Muscle layer of duodenum (tissue), 2 donors: Measurements from ENCODE around the gene ITM2B.

Source experiments
- H3K27ac ChIP-seq: one replicate; pipeline ENCODE4 v1.7.0; 2013; ENCODE audit warnings: mild to moderate bottlenecking, low read length
- H3K27me3 ChIP-seq: one replicate; pipeline ENCODE4 v1.7.0; 2013; ENCODE audit warnings: low read depth, mild to moderate bottlenecking, control low read depth, low read length
- H3K36me3 ChIP-seq, 2 donors: one replicate each; pipeline ENCODE4 v1.7.0; 2013; ENCODE audit warnings: low read length in 2 of 2, control low read depth in 1 of 2, mild to moderate bottlenecking in 1 of 2; ENCODE audit not compliant: insufficient read depth in 2 of 2, control insufficient read depth in 1 of 2
- H3K4me1 ChIP-seq, 2 donors: one replicate each; pipeline ENCODE4 v1.7.0; 2013; ENCODE audit warnings: low read length in 2 of 2, mild to moderate bottlenecking in 2 of 2, control low read depth in 1 of 2, moderate library complexity in 1 of 2; ENCODE audit not compliant: insufficient read depth in 2 of 2, control insufficient read depth in 1 of 2
- H3K4me3 ChIP-seq, 2 donors: one replicate each; pipeline ENCODE4 v1.7.0; 2013; ENCODE audit warnings: low read length in 2 of 2, low read depth in 1 of 2, mild to moderate bottlenecking in 1 of 2
- H3K9me3 ChIP-seq, 2 donors: one replicate each; pipeline ENCODE4 v1.7.0; 2013; ENCODE audit warnings: low read length in 2 of 2, control low read depth in 1 of 2, mild to moderate bottlenecking in 1 of 2; ENCODE audit not compliant: control insufficient read depth in 1 of 2
- donor health status: healthy.

The ITM2B gene

DNA sequence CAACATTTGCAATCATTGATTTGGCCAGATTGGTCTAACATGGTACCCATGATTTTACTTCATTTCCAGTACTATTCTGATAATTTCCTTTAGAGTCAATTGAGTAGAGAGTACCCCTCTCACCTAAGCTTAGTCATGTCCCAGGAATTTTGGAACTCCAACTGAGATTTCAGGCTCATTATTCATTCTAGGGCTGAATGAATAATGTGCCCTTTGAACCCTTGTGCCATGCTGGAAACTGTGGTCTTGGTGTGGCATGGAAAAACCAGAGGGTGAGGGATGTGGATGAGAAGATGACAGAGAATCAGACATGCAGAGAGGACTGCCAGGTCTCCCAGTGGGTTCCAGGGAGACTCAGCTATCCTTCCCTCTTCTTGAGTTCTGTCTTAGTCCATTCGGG, 30.2 kb downstream of the ITM2B start:
- Histone ChIP-seq H3K27me3 (no peaks in the 10 kb centered on the region), H3K4me1 (peaks cover 4 to 5% of the 10 kb centered on the region in 2 donors), H3K36me3 (peaks cover 36 to 44% of the 10 kb centered on the region in 2 donors), H3K9me3 (no peaks in the 10 kb centered on the region), H3K4me3 (no peak overlapping the region), H3K27ac (no peak overlapping the region)

DNA sequence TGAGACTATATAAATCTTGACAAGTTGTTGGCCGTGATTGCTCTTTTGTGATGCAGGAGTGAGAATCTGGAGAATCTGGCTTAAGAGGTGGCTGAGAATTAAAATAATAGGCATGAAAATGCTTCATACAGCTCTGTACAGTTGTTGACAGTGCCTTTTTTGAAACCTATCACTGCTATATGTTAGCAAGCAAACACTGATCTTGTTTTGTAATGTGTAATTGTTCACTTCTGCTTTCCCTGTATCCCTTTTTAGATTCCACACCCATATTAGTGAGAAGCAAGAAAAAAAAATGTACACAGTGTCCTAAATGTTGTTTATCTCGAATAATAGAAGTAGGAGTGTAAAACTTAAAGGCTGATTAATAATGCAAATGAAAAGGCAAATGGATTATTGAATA, 31.1 kb downstream of the ITM2B start:
- Histone ChIP-seq H3K27ac (no peak overlapping the region), H3K4me1 (peaks cover 4 to 5% of the 10 kb centered on the region in 2 donors), H3K36me3 (peaks cover 33 to 37% of the 10 kb centered on the region in 2 donors), H3K4me3 (no peak overlapping the region), H3K27me3 (no peaks in the 10 kb centered on the region), H3K9me3 (no peaks in the 10 kb centered on the region)

DNA sequence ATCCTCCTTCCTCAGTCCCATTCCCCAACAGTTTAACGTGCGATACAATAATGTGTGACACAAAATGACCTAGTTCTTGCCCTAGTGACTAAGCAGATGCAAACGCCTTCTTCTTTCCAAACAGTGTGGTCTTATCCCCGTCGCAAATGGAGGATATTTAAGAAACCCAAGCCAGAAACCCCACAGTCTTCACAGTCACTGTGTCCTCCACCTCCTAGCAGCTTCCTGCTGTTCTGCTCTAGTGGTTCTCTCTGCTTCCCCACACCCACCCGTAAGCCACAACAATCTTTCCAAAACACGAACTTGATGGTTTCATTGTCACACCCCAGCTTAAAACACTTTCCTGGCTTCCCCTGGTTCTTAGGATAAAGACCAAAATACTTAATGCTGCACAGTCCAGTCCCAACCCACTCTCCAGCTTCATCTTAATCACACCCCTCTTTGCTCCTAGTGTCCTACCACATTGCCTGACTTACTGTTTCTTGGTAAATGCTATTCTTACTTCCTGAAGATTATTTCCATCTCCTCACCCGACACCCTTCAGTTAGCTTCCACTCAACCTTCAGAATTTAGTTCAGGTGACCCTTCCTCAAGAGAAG, 32.3 kb downstream of the ITM2B start:
- Histone ChIP-seq H3K27ac (no peak overlapping the region), H3K27me3 (no peaks in the 10 kb centered on the region), H3K4me3 (no peak overlapping the region), H3K9me3 (no peaks in the 10 kb centered on the region), H3K4me1 (peaks cover 0 to 4% of the 10 kb centered on the region in 2 donors), H3K36me3 (peaks cover 30 to 32% of the 10 kb centered on the region in 2 donors)

DNA sequence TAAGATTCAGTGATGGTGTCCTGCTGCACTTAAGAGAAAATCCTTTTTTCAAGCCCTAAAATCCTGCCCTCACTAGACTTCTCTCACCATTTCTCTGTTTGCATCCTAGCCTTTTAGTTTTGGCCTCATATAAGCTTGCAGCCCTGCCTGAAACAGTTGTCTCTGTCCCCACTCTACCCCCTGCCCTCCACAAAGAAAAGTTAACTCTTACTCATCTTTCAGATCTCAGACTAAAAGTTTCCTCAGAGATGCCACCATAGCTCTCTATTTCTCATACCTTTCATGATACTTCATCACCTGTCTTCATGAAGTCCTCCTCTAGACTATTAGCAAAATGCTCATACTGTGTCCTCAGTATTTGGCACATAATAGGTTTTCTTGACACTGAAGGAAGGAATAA, 33.1 kb downstream of the ITM2B start:
- Histone ChIP-seq H3K36me3 (peaks cover 29 to 32% of the 10 kb centered on the region in 2 donors), H3K27ac (no peak overlapping the region), H3K4me3 (no peak overlapping the region), H3K27me3 (no peaks in the 10 kb centered on the region), H3K9me3 (no peaks in the 10 kb centered on the region), H3K4me1 (peaks cover 0 to 4% of the 10 kb centered on the region in 2 donors)

DNA sequence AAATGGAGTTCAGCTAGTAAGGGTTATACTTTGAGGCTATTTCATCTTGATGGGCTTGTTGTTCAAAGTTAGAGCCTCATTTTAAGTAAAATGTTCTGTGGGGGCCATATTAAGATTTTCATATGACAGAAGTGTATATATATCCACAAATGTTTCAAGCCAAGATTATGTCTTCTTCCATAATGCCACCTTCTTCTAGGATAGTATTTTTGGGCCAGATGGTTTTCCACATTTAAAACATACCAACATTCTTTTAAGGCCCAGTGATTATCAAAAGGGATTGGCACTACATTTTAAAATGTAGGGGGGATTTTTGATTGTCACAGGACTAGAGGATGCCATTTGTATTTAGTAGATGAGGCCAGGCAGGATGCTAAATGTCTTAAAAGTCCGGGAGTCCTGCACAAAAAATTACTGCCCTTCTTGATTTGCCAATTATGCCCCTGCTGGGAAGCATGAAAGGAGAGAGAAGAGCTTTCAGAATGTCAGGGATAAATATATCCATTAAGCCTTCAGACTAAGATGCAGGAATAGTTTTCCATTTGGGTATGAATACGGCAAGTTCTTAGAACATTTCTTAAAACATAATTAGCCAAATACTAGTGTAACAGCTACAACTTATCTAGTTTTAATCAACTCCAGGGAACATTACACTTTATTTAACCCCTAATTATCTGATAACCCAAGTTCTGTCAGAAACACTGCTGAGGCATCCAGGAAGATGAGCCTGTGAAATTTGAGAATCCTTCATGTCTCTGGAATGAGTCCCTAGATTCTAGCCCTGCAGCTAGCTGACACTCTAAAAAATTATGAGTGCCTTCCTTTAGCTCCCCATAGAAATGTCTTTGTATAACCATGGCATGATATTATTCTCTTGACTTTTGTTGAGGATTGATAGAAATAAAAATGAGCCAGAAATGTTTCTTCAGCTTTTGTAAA, 34.0 kb downstream of the ITM2B start:
- H3K27ac ChIP-seq: no peak overlapping the region
- H3K4me3 ChIP-seq: no peak overlapping the region
- H3K36me3 ChIP-seq: peaks cover 24 to 31% of the 10 kb centered on the region in 2 donors
- no peaks in the 10 kb centered on the region for H3K9me3 ChIP-seq
- H3K27me3 ChIP-seq: no peaks in the 10 kb centered on the region
- peaks cover 0 to 4% of the 10 kb centered on the region in 2 donors for H3K4me1 ChIP-seq

DNA sequence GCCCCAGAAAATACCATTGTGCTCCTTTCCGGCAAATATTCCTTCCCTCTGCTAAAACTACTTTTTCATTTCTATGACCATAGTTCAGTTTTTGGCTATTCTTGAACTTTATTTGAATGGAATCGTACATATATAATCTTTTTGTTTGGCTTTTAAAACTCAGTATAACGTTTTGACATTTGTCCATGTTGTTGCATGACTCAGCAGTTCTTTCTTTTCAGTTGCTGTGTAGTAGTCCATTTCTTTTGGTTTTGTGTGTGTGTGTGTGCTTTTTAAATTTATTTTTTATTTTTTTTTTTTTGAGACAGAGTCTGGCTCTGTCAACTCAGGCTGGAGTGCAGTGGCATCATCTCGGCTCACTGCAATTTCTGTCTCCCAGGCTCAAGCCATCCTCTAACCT, 35.0 kb downstream of the ITM2B start:
- no peaks in the 10 kb centered on the region for H3K27me3 ChIP-seq
- H3K27ac ChIP-seq: no peak overlapping the region
- H3K9me3 ChIP-seq: no peaks in the 10 kb centered on the region
- peaks cover 13 to 21% of the 10 kb centered on the region in 2 donors for H3K36me3 ChIP-seq
- no peak overlapping the region for H3K4me3 ChIP-seq
- H3K4me1 ChIP-seq: peaks cover 0 to 4% of the 10 kb centered on the region in 2 donors

DNA sequence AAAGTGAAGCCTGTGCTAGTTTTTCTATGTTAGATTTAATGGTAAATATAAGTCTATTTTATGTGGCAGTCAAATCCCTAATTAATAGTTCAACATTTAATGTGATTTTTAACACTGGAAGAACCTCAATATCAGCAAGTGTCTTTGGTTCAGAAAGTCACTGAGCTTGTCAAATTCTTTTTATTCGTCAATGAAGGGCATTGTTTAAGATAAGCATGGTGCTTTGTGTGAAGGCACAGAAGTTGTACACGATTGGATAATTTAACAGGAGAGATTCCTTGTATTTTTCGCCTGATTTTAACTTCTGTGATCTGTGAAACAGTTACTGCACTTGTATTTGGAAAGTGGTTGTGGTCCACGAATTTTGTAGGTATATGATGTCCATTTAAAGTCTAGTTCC, 40.3 kb downstream of the ITM2B start:
- Histone ChIP-seq H3K27ac (no peak overlapping the region), H3K36me3 (peaks cover 0 to 5% of the 10 kb centered on the region in 2 donors), H3K27me3 (no peaks in the 10 kb centered on the region), H3K4me1 (no peaks in the 10 kb centered on the region), H3K9me3 (no peaks in the 10 kb centered on the region), H3K4me3 (no peak overlapping the region)

DNA sequence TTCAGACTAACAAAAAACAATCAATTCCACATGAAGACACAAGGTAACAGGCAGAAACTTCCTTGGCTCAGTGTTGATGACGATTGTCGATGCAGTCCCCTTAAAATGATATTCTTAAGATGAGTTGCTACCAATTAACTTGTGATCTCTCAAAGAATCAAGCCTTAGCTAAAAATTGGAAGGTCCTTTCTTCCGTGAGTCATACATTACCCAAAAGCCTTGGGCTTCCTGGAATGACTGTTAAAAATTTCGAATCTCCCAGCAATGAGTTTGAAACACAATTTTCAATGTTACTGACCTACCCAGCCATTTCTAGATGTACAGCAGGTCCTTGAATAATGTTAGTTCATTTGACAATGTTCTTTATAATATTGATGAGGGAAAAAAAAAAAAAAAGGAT, 42.5 kb downstream of the ITM2B start:
- H3K27me3 ChIP-seq: no peaks in the 10 kb centered on the region
- no peak overlapping the region for H3K4me3 ChIP-seq
- no peaks in the 10 kb centered on the region for H3K4me1 ChIP-seq
- H3K27ac ChIP-seq: no peak overlapping the region
- H3K9me3 ChIP-seq: no peaks in the 10 kb centered on the region
- H3K36me3 ChIP-seq: no peaks in the 10 kb centered on the region

DNA sequence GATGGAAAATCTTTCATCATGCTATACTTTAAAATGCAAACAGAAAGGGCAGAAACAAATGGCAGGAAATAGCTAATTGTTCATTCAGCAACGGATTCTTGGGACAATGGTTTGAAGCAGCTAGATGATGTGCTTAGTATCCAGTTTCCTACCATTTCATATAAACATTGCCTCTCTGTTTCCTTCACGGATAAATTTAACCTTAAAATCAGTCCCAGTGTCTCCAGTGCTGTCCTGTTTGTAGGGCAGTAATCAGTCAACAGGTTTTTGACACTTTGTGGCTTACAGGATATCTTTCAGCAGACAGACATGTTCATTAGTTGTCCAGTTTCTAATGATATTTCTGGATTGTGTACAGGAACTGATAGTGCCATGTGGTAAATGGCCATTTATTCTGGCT, 45.8 kb downstream of the ITM2B start:
- no peaks in the 10 kb centered on the region for H3K36me3 ChIP-seq
- no peak overlapping the region for H3K27ac ChIP-seq
- no peaks in the 10 kb centered on the region for H3K27me3 ChIP-seq

DNA sequence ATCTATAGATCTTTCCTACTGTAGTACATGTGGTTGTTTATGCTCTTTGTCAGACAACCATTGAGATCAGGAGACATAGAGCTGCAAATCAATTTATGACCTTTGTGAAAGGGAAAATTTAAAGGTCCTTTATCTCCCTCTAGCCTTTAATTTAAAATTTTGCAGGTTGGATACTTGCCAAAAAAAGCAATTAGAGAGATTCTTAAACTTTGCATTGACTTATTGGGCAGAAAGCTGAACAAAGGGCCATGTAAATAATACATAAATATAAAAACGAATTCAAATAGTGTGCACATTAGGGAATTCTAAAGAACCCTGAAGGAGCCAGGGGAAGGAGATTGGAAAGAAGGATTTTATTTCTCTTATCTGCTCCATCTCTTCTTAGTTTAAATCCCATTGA, 48.5 kb downstream of the ITM2B start:
- Histone ChIP-seq H3K27ac (no peak overlapping the region), H3K4me1 (no peaks in the 10 kb centered on the region), H3K9me3 (no peaks in the 10 kb centered on the region), H3K4me3 (no peak overlapping the region), H3K36me3 (no peaks in the 10 kb centered on the region), H3K27me3 (no peaks in the 10 kb centered on the region)

More for the DNA sequence above, 45.8 kb downstream of the ITM2B start:
- H3K4me3 ChIP-seq: no peak overlapping the region
- no peaks in the 10 kb centered on the region for H3K9me3 ChIP-seq
- no peaks in the 10 kb centered on the region for H3K4me1 ChIP-seq

DNA sequence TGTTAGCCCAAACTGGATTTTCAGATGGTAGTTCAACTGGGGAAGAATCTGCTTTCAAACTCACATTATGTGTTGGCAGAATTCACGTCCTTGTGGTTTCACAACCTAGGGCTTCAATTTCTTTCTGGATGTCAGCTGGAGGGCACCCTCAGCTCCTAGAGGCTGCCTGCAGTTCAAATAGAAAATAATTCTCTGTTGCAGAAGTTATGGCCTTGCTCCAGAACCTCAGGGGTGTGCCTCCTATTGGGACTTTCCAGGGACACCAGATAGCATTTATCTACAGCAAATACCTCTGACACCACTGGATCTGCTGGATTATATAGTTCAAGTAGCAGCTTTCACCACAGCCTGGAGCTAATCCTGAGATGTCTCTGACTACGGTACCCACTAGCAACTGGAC, 58.7 kb downstream of the ITM2B start:
- no peak overlapping the region for H3K27ac ChIP-seq
- H3K4me3 ChIP-seq: no peak overlapping the region
- H3K9me3 ChIP-seq: no peaks in the 10 kb centered on the region
- H3K36me3 ChIP-seq: no peaks in the 10 kb centered on the region
- no peaks in the 10 kb centered on the region for H3K4me1 ChIP-seq
- H3K27me3 ChIP-seq: no peaks in the 10 kb centered on the region
